ENCODE data around the gene RHD. TPM values are rescaled to one million over a fixed set of nuclear protein-coding genes. Genes with fewer than 3 reads are reported as not detected.

RHD gene
- not detected in 5 replicates for total RNA-seq (2022; extraction: Qiagen RNA extraction)

DNA sequence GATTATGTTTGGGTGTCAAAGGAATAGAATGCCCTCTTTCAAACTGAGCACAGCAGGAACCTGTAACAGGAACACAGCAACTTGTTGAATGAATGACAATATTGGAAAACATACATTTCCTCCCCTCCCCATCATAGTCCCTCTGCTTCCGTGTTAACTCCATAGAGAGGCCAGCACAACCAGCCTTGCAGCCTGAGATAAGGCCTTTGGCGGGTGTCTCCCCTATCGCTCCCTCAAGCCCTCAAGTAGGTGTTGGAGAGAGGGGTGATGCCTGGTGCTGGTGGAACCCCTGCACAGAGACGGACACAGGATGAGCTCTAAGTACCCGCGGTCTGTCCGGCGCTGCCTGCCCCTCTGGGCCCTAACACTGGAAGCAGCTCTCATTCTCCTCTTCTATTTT lies at the start of gene RHD:
Gene RHD, plus strand, starts transcription at position 272 of the 400 bp plus-strand sequence. Its CDS starts 39 bp downstream, at position 311.

DNA sequence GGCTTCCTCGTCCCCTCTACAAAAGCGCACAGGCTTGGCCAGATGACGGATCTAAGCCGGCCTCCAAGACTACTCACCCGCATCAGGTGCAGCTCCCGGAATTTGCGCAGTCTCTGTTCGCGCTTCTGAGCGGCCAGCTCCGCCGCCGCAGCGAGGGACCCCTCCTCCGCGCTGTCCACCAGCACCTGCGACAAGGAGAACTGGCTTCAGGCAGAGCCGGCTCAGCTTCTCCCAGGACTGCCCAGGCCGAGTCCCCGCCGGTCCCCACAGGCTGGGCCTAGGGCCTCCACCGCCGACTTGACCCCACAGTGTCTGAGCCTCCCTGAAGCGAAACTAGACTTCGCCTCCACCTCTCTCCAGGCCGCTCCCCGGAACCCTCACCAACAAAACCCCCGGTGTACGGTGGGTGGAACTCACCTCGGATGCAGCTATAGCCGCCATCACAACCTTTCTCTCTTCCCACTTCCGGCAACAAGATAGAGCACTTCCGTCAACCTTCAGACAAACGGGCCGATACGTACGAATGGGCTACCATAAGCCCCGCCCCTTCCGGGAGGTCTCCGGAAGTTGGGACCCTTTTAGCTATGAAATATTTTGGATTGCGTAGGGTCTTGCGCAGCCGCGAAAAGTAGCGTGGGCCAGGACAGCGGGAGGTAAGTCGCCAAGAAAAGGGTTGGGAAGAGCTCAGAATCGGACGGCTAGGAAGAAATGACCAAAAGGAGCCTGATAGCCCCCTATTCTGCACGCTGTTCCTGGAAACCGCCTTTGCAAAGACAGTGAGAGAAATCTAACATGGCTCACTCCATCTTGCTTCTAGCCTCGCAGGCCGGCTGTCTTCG lies 40.1 kb upstream of the RHD start, which contains the start of gene SYF2:
Gene SYF2, minus strand, starts transcription at position 476 of the 839 bp plus-strand sequence. Its CDS starts 35 bp downstream, at position 441.

DNA sequence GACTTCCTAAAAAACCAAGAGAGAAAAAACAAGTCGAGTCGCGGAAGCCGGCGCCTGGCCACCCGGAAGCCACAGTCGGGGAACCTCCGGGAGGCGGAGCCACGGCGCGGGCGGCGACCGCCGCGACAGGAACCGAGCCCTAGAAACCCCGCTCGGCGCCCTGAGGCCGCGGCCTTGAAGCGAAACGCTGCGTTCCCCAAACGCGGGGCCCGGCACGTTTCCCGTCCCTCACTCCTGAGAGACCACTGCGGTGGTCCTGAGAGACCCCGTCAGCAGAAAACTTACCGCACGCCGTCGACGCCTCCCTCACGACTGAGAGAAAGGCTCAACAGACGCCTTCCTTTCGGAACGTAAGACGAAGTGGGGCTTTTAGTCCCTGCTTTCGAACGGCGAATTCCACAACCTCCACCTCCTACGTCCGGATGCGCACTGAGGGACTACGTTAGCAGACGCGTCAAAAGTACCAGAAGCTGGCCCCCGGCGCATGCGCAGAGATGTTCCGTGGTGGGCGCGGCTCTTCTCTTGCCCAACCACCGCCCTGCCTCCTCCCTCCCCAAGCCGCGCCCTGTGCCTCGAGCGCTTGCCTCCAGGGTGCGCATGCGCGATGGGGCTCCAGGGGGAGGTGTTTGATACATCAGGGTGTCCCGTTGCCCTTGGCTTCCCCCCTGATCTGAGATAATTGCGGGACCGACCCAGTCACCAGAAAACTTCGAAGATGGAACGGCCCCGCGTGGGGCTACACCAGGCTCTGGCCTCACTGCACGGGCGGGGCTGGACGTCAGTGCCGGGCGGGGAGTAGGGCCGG lies 25.1 kb upstream of the RHD start, which contains the start of gene RSRP1:
Gene RSRP1, minus strand, starts transcription at position 431 of the 805 bp plus-strand sequence. CDS start 491 bp downstream, outside the sequence.

DNA sequence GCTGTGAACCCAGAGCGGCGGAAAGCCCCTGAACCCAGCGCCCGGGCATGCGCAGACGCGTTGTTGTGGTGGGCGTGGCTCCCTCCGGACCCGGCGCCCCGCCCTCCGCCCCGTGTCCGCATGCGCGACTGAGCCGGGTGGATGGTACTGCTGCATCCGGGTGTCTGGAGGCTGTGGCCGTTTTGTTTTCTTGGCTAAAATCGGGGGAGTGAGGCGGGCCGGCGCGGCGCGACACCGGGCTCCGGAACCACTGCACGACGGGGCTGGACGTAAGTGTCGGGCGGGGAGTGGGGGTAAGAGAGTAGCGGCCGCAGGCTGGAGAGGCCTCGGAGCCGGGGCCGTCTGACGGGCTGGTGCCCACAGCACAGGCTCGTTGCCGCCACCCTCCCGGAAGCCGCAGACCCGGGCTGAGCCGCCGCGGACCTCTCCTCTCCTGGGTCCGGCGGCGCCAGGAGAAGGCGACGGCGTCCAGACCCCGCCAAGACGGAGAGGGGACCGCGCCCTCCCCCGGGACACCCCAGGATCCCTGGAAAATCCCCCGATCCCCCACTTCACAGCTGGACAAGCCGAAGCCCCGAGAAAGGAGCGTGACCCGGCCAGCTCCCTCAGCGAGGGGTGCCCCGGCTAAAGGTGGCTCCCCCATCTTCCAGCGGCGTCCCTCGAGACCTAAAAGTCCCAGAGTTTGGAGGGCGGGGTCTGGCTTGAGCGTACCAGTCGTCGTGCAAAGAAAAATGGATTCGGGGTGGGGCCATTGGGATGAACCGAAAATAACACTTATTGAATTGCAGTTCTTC lies 66.1 kb downstream of the RHD start, which contains the start of gene TMEM50A:
Gene TMEM50A, plus strand, starts transcription at position 147 of the 794 bp plus-strand sequence. CDS start 2,153 bp downstream, outside the sequence.

Other genes starting within 250 kb of the RHD start
- gene SYF2, start 40.0 kb upstream of the RHD start, total RNA-seq (2022; extraction: Qiagen RNA extraction) = 33.4 to 47.7 TPM (median 34.3 TPM) in 5 replicates
- 13.8 to 24.9 TPM (median 22.1 TPM) in 5 replicates for gene RSRP1, start 25.1 kb upstream of the RHD start, total RNA-seq (2022; extraction: Qiagen RNA extraction)
- 67.3 to 79.5 TPM (median 69.0 TPM) in 5 replicates for gene TMEM50A, start 65.8 kb downstream of the RHD start, total RNA-seq (2022; extraction: Qiagen RNA extraction)
- gene RHCE, start 148.3 kb downstream of the RHD start, total RNA-seq (2022; extraction: Qiagen RNA extraction) = 0.07 to 0.59 TPM in 2 of 5 replicates, not detected in the others
- 8.5 to 11.5 TPM (median 9.4 TPM) in 5 replicates for gene MACO1, start 158.4 kb downstream of the RHD start, total RNA-seq (2022; extraction: Qiagen RNA extraction)

All from A549 treated with Mapracorat at 1 μM for 4 hours (cell line).